Liver (tissue), 3 donors: ENCODE results near the gene FAM170B.

Experiments
- HNF4A ChIP-seq, 2 donors: conservative IDR thresholded peaks; 2 replicates each; pipeline ENCODE4 v1.6.1; 2016; ENCODE audit warnings: antibody characterized with exemption in 2 of 2, mild to moderate bottlenecking in 2 of 2
- YY1 ChIP-seq: IDR thresholded peaks from 2 replicates; pipeline ENCODE4 v1.6.1; 2016; ENCODE audit warnings: antibody characterized with exemption, mild to moderate bottlenecking
- TF ChIP-seq, protein P1 (sequence below): IDR thresholded peaks from 2 replicates; pipeline ENCODE4 v1.6.1; 2016; ENCODE audit warnings: antibody characterized with exemption
- TF ChIP-seq, protein P2 (sequence below): fragments of 150-350 bp; IDR thresholded peaks from 2 replicates; pipeline ENCODE4 v1.5.1; 2017; ENCODE audit warnings: improper control_type of control experiment, low read depth, low read length; ENCODE audit not compliant: missing input control
- donor health status: healthy.
- donor health status: healthy.

GRCh38 chr10:49118430-49119074, 15.3 kb downstream of the FAM170B start:
- TF ChIP-seq, protein P1, sequence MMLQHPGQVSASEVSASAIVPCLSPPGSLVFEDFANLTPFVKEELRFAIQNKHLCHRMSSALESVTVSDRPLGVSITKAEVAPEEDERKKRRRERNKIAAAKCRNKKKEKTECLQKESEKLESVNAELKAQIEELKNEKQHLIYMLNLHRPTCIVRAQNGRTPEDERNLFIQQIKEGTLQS: no peak
- TF ChIP-seq HNF4A (conservative IDR thresholded peaks at IDR 0.05) (no peak), YY1 (no peak)
- TF ChIP-seq, protein P2, sequence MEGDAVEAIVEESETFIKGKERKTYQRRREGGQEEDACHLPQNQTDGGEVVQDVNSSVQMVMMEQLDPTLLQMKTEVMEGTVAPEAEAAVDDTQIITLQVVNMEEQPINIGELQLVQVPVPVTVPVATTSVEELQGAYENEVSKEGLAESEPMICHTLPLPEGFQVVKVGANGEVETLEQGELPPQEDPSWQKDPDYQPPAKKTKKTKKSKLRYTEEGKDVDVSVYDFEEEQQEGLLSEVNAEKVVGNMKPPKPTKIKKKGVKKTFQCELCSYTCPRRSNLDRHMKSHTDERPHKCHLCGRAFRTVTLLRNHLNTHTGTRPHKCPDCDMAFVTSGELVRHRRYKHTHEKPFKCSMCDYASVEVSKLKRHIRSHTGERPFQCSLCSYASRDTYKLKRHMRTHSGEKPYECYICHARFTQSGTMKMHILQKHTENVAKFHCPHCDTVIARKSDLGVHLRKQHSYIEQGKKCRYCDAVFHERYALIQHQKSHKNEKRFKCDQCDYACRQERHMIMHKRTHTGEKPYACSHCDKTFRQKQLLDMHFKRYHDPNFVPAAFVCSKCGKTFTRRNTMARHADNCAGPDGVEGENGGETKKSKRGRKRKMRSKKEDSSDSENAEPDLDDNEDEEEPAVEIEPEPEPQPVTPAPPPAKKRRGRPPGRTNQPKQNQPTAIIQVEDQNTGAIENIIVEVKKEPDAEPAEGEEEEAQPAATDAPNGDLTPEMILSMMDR: no peak
